ENCODE data around the gene ADAT3.

- TF ChIP-seq CTCF (IDR thresholded peaks at IDR 0.05; ENCODE audit: borderline replicate concordance, extremely low read depth, low read length, poor library complexity, severe bottlenecking) (no peak), EZH2 (IDR thresholded peaks at IDR 0.05; ENCODE audit: borderline replicate concordance, low read depth, low read length, severe bottlenecking) (no peak)
Observed at GRCh38 chr19:1936430-1936829, 31.2 kb downstream of the ADAT3 start.
